ENCODE results near the gene ASTN2. TPM values are rescaled to one million over a fixed set of nuclear protein-coding genes. Genes with fewer than 3 reads are reported as not detected.

The ASTN2 gene
- polyA plus RNA-seq, 2 of the 4 experiments (the other 2 are of a cell fraction), result 5.8 to 11.6 TPM

DNA sequence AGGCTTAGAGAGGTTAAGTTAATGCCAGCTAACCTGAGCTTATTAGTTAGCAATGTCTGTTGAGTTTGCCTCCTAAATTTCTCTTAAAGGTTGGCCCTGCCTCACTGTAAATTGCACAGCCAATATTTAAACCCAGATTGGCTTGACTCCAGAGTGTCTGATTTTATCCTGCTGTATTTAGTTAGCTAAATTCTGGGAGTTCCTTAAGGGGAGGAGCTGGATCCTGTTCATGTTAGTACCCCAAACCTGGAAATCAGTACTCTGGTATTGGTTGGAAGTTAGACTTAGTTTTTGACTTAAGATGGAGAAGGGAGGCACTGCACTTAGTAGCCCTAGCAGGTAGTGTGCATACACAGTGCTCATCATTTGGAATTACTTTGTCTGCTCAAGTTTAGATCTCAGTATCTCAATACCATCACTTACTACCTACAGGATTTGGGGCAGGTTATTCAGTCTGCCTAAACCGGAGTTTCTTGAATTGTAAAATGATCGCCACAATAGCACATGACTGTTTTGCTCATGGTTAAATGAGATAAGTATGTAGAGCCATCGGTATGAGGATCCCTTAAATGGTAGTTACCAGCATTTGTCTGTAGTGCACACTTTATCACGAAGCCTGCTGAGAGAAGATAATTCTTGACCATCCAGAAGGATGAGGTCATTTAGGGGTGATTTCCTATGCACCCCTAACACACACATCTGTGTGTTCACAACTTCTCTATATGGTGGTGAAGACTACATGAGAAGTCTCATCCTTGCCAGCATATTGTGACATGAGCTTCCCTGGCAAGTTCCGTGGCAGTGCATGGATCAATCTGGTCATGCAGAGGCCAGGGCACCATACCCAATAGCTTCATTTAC, 992.5 kb downstream of the ASTN2 start:
- no peak for TF ChIP-seq KDM1A (IDR thresholded peaks at IDR 0.05; ENCODE audit: low read depth)
- no peak for TF ChIP-seq RCOR1 (IDR thresholded peaks at IDR 0.05; ENCODE audit: low read depth, low read length)
- TF ChIP-seq PHF8 (IDR thresholded peaks at IDR 0.05; ENCODE audit: borderline replicate concordance, low read depth), result no peak
- TF ChIP-seq ZC3H11A (IDR thresholded peaks at IDR 0.05), result no peak
- no peak for TF ChIP-seq CHD4 (IDR thresholded peaks at IDR 0.05; ENCODE audit: borderline replicate concordance)
- no peak for TF ChIP-seq ATOH8 (CRISPR knock-in tag; IDR thresholded peaks at IDR 0.05; ENCODE audit: low read depth)
- TF ChIP-seq BCL3 (IDR thresholded peaks at IDR 0.05), result no peak
- TF ChIP-seq POLR2A (IDR thresholded peaks at IDR 0.05; ENCODE audit: low read length), result no peak
- no peak for TF ChIP-seq NPAS2 (CRISPR knock-in tag; IDR thresholded peaks at IDR 0.05; ENCODE audit: borderline replicate concordance)
- ChIA-PET CTCF (interaction anchor here (0.7 to 2.0 kb wide), 9 partner anchors 9 to 169 kb away, joined by 3 to 10 read pairs (median 3); no protein-coding TSS in a partner anchor), POLR2A (no interaction called here)
- no peaks in the 10 kb centered on the region for H3K4me1 ChIP-seq
- H3K27ac ChIP-seq, result no peak overlapping the region
- whole genome bisulfite sequencing (ENCODE audit: missing lambda C conversion rate), result 79% methylated on average over 5 of the region's 5 CpGs
- no peak for ATAC-seq
- no peak for DNase-seq (ENCODE audit: low read depth in 1 of 2, low spot score in 1 of 2)
- no peak for FAIRE-seq
- H3K4me3 ChIP-seq, result no peak overlapping the region
- H3K4me2 ChIP-seq, result no peak overlapping the region
- no peaks in the 10 kb centered on the region for H3K9me3 ChIP-seq

- 64% methylated on average over 1 of the region's 1 CpG for WGBS (ENCODE audit: missing lambda C conversion rate)
- no peak for DNase-seq (ENCODE audit: low read depth in 1 of 2, low spot score in 1 of 2)
- CTCF ChIA-PET, result interaction anchor here (1.5 to 1.7 kb wide), 2 partner anchors 12 to 170 kb away, joined by 3 read pairs; no protein-coding TSS in a partner anchor
- Histone ChIP-seq H3K9me3 (no peaks in the 10 kb centered on the region), H3K4me3 (no peak overlapping the region), H3K27ac (no peak overlapping the region), H3K4me1 (no peaks in the 10 kb centered on the region), H3K4me2 (no peak overlapping the region)
- ATAC-seq, result no peak
- POLR2A ChIA-PET, result no interaction called here
- no peak for FAIRE-seq
- TF ChIP-seq JUN (IDR thresholded peaks at IDR 0.05) (no peak), FOXS1 (CRISPR knock-in tag; IDR thresholded peaks at IDR 0.05) (no peak), JUNB (IDR thresholded peaks at IDR 0.05) (no peak), ESRRA (IDR thresholded peaks at IDR 0.05; ENCODE audit: borderline replicate concordance, low read length) (no peak), ATOH8 (CRISPR knock-in tag; IDR thresholded peaks at IDR 0.05; ENCODE audit: low read depth) (no peak), RFX5 (IDR thresholded peaks at IDR 0.05) (no peak), CEBPB (IDR thresholded peaks at IDR 0.05) (no peak), KDM5A (IDR thresholded peaks at IDR 0.05) (no peak), HOXA7 (CRISPR knock-in tag; IDR thresholded peaks at IDR 0.05) (no peak), GATA3 (IDR thresholded peaks at IDR 0.05; ENCODE audit: borderline replicate concordance) (no peak)
- TF ChIP-seq, protein P1, sequence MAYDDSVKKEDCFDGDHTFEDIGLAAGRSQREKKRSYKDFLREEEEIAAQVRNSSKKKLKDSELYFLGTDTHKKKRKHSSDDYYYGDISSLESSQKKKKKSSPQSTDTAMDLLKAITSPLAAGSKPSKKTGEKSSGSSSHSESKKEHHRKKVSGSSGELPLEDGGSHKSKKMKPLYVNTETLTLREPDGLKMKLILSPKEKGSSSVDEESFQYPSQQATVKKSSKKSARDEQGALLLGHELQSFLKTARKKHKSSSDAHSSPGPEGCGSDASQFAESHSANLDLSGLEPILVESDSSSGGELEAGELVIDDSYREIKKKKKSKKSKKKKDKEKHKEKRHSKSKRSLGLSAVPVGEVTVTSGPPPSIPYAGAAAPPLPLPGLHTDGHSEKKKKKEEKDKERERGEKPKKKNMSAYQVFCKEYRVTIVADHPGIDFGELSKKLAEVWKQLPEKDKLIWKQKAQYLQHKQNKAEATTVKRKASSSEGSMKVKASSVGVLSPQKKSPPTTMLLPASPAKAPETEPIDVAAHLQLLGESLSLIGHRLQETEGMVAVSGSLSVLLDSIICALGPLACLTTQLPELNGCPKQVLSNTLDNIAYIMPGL (CRISPR knock-in tag; IDR thresholded peaks at IDR 0.05; ENCODE audit: borderline replicate concordance), result no peak
- TF ChIP-seq, protein P2, sequence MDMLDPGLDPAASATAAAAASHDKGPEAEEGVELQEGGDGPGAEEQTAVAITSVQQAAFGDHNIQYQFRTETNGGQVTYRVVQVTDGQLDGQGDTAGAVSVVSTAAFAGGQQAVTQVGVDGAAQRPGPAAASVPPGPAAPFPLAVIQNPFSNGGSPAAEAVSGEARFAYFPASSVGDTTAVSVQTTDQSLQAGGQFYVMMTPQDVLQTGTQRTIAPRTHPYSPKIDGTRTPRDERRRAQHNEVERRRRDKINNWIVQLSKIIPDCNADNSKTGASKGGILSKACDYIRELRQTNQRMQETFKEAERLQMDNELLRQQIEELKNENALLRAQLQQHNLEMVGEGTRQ (IDR thresholded peaks at IDR 0.05), result no peak
Measured at GRCh38 chr9:116420993-116421538, 993.8 kb downstream of the ASTN2 start.
